Subcutaneous adipose tissue (tissue), 4 donors: ENCODE measurements around the gene ADAT3. TPM values are rescaled to one million over a fixed set of nuclear protein-coding genes. Genes with fewer than 3 reads are reported as not detected.

ENCODE experiments used
- CTCF ChIP-seq: fragments of 450-650 bp; IDR thresholded peaks from one replicate; pipeline ENCODE4 v1.5.1; 2016; ENCODE audit warnings: low read depth, mild to moderate bottlenecking, control low read depth, antibody characterized with exemption, moderate library complexity
- total RNA-seq, 4 donors: library from RNA; depleted of rRNA; stranded (reverse); fragments of >200 nt; gene quantifications; one replicate each; pipeline ENCODE4 v1.1.0, GENCODE V29; 2016

ADAT3 gene
- total RNA-seq, 4 donors from 2014 or later, result 0.68 to 1.1 (median 0.93) TPM

GRCh38 chr19:1956868-1957492, 51.8 kb downstream of the ADAT3 start:
- TF ChIP-seq CTCF, result no peak

GRCh38 chr19:1957562-1958248, 52.5 kb downstream of the ADAT3 start:
- TF ChIP-seq CTCF, result no peak

DNA sequence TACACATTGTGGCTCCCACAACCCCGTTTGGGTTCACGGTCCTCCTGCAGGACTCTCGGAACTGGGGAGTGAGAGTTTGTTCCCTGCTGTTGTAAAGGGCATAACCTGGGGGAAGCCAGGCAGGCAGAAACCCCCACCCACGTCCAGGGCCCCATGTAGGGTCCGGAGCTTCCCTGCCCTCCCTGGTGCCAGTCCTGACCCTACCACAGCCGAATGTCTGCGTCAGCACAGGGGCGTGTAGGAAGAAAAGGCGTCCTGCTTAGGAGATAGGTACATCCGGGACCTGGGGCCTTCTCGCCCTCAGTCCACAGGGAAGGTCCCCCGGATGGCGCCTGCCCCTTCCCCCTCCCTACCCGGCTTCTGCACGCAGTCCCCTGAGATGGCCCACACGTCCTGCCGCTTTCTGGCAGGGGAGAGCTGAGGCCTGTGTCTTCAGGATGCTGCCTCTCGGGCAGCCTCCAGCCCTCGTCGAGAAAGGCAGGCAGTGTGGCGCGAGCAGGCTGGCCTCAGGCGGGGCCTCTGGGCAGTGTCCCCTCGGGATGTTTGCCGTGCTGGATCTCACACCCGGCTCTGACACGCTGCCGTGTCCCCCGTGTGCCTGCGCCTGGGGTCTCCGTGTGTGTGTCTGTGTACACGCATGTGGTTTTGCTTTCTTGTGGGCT, 54.9 kb downstream of the ADAT3 start:
- no peak for TF ChIP-seq CTCF

DNA sequence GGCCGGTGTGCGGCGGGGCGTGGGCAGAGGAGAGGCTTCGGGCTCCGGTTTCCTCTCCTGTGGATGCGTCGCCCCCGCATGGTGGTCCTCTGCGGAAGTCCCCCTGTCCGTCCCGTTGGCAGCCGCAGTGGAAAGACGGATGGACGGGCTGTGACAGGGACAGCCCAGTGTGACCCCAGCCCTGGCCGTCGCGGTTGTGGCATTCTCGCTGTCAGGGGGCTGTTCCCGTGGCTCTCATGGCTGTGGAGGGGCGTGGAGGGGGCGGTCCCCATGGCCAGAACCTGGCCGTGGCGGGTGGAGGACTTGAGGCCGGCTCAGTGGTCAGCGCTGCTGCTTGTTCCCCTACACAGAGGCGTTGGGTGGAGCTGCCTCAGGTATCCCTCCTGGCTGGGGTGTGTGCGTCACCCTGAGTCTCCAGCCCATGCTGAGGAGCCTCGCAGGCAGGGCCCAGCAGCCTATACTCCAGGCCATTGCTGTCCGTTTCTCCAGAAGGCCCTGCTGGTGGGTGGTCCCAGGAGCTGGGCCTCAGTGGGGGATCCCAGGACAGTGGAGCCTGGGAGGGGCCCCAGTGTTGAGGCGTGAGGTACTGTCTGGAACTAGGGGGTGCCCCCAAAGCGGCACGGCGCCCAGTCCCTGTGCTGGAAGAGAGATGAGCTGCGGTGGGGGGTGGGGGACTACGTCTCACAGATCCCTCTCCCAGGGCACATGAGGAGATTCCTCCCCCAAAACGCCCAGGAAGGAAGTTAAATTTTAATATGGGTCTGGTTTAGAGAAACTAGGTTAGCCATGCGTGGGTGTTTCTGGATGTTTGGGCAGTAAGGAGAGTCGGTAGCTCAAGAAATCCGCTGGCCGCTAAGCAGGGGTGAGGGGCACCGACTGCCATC, 56.0 kb downstream of the ADAT3 start:
- no peak for TF ChIP-seq CTCF

GRCh38 chr19:1962674-1963073, 57.5 kb downstream of the ADAT3 start:
- no peak for TF ChIP-seq CTCF

Other genes starting within 250 kb of the ADAT3 start
- not detected for gene ONECUT3, start 151.9 kb upstream of the ADAT3 start, total RNA-seq
- 1 to 10 TPM; 1.5 to 3.3 (median 1.8) TPM for gene ATP8B3, start 93.1 kb upstream of the ADAT3 start, total RNA-seq
- 10 to 100 TPM; 12.3 to 30.5 (median 20.1) TPM for gene REXO1, start 56.9 kb upstream of the ADAT3 start, total RNA-seq
- gene KLF16, start 41.8 kb upstream of the ADAT3 start, total RNA-seq, result 1 to 10 TPM in 3 of 4 donors, not detected in 1; 2.4 to 3.4 (median 2.9) TPM
- gene ABHD17A, start 19.9 kb upstream of the ADAT3 start, total RNA-seq, result 10 to 100 TPM; 43.7 to 88.9 (median 56.8) TPM
- 10 to 100 TPM; 20.9 to 45.8 (median 42.4) TPM for gene SCAMP4, start within 50 bp of the ADAT3 start, total RNA-seq
- 10 to 100 TPM; 17.3 to 50.9 (median 26.2) TPM for gene CSNK1G2, start 35.8 kb downstream of the ADAT3 start, total RNA-seq
- 10 to 100 TPM; 39.6 to 76.5 (median 54.3) TPM for gene BTBD2, start 110.3 kb downstream of the ADAT3 start, total RNA-seq
- gene MKNK2, start 145.8 kb downstream of the ADAT3 start, total RNA-seq, result 100 to 1,000 TPM; 120 to 386 (median 204) TPM
- gene MOB3A, start 190.9 kb downstream of the ADAT3 start, total RNA-seq, result 10 to 100 TPM; 27.9 to 53.3 (median 46.5) TPM
- gene IZUMO4, start 191.5 kb downstream of the ADAT3 start, total RNA-seq, result 10 to 100 TPM in 2 of 4 donors, 1 to 10 TPM in 2; 2.0 to 11.1 (median 6.3) TPM
- 10 to 100 TPM; 46.6 to 94.0 (median 57.5) TPM for gene AP3D1, start 246.2 kb downstream of the ADAT3 start, total RNA-seq